Measurements from ENCODE around the gene CPSF2.

The CPSF2 gene

DNA sequence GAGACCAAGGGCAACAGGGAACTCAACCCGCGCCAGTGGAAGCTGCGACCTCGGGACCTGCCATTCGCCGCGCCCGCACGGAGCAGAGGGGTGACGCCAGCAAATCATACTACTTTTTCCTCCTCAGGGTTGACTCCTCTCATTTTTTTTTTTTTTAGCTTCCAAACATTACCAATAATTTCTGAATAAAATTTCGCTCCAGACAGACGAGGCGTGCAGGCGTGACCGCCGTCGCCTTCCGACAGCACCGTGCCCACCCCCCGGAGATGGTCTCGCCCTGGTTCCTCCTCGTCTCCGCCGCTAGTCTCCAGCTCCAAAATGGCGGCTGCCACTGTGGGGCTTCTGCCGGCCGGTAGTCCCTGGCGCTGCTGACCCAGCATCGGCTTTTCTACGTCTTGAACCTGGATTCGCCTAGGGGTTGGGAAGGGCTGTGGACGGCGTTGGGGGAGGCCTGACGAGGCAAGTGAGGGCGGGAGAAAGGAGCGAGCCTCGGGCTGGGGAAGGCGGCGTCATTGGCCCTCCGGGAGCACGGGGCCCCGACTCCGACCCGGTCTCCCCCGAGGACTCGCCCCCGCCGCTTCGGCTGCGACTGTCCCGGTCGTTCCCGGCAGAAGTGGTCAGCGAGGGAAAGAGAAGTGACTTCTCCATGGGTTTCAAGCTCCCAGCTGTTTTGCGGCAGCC lies at the start of gene CPSF2, which contains the start of gene NDUFB1:
Gene CPSF2, plus strand, starts transcription at position 300 of the 681 bp plus-strand sequence. CDS start 9,016 bp downstream, outside the sequence.
Gene NDUFB1, minus strand, starts transcription at position 37 of the 681 bp plus-strand sequence. CDS start 4,069 bp downstream, outside the sequence.
- DNase-seq, result peak; percentile 81

- no peak for DNase-seq
Observed at GRCh38 chr14:92074555-92074954, 47.2 kb upstream of the CPSF2 start.

GRCh38 chr14:92088494-92088893 lies 33.3 kb upstream of the CPSF2 start:
- no peak for DNase-seq

GRCh38 chr14:92093320-92093719 lies 28.4 kb upstream of the CPSF2 start:
- no peak for DNase-seq

- DNase-seq, result no peak
Observed at GRCh38 chr14:92099802-92100201, 22.0 kb upstream of the CPSF2 start.

DNA sequence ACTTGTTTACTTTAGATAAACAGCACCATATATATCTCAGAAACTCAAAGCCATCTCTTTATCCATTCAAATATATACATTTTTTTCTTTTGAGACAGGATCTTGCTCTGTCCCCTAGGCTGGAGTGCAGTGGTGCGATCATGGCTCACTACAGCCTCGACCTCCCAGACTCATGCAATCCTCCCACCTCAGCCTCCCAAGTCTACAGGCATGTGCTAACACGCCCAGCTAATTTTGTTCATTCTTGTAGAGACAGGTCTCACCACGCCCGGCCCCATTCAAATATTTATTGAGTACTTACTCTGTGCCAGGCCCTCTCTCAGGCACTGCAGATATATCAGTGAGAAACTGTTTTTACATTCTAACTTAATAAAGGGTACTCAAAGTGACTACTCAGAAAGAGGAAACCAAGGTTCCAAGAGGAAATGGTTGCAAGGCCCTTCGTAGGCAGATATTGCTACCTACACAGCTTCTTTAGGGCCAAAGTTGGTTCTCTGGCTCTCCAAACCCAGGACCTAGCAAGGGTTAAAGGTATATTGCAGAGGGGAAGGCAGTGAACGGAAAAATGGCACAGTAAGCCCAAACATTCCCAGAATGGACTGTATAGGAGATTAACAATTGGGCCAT lies 18.3 kb upstream of the CPSF2 start:
- DNase-seq, result no peak

DNA sequence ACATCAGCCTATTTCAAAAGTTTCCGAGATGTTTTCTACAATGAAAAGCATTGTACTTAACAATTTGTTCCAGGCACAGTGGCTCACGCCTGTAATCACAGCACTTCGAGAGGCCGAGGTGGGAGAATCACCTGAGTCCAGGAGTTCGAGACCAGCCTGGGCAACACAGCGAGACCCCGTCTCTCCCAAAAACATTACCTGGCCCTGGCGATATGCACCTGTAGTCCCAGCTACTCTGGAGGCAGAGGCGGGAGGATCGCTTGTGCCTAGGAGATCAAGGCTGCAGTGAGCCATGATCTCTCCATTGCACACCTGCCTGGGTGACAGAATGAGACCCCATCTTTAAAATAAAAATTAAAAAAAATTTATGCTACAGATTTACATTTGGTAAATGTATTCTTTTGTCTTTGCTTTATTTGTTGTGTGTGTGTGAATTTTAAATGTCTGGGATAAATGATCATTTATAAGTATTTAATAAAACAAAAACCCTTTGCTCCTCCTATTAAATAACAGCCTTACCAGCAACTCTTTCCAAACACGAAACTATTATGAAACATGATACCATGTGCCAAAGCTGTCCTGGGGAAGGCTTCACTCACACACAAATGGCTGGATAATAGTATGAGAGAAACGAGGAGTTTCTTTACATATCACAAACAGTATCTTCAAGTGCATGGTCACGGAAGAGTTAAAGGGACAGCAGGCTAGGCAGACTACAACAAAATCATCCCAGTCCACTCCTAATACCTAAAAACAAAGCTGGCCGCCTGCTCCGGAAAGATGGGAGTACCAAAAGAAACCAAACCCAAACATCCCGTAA lies 16.5 kb upstream of the CPSF2 start:
- DNase-seq, result no peak

- peak; percentile 19 for DNase-seq
Observed at GRCh38 chr14:92105893-92106142, 16.0 kb upstream of the CPSF2 start.

DNA sequence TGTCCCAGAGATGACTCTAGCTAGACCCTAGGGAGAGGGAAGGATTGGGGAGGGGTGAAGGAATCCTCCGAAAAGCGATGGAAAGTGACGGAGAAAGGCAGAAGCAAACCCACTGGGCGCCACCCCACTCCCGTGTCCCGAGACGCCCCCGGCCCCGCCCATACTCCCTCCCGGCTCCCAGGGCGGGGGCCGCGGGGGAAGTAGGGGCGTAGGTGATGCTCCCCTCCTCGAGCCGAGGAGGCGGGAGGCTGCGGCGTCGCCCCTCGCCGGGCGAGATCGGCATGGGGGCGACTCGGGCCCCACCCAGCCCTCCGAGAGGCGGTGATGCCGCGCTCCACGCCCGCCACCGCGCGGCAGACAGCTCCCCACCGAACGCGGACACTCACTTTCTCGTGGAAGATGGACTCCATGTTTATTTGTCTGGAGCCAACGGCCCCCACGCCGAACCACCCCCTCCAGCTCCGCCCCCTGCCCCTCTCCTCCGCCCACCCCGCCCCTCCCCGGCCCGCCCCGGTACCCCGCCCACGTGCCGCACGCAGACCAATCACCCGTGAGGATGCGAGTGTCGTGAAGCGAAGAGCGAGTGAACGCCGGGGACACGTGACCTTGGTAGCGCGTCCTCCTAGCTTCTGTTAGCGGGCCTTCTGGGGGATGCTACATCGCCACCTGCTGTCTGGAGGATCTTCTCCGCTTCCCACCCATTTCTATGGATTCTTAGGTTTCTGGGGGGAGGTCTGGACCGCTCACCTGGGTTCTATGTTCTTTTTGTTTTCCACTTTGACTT lies 15.4 kb upstream of the CPSF2 start, which contains the start of gene ATXN3:
Gene ATXN3, minus strand, starts transcription at position 440 of the 784 bp plus-strand sequence. Its CDS starts 30 bp downstream, at position 410.
- DNase-seq, result peak; percentile 98

DNA sequence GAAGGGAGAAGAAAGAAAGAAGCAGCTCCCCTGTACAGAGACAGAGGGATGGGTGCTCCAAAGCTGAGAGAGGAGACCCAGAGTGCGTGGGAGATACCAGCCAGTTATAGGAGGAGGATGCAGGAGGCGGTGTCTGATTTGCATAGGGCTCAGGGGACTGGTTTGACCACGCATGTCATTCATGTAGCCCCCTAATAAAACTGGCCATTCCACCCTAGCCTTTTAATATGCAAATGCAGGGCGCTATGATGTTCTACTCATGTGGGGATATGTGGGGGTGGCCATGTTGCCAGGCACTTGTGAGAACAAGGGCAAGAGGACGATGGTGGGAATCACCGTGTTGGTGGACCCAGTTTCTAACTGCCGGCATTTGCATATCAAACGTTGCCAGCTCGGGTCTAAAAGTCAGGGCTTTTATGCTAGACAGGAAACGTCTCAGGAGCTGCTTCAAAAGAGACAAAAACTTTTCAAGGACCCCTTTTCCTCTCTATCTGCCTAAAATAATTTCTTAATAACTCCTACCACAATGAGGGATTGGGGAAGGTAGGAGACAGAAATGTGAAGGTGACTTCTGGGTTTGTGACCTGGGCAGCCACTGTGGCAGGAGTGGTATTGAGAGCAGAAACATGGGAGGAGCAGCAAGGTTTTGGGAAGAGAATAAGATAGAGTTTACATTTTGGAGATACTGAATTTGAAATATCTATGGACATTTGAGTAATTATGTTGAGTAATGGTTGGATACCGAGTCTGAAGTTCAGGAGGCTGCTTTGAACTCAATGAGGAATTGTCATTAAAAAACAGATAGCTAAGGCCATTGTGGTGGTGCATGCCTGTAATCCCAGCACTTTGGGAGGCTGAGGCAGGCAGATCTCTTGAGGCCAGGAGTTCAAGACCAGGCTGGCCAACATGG lies 13.2 kb upstream of the CPSF2 start:
- DNase-seq, result peak; percentile 10

DNA sequence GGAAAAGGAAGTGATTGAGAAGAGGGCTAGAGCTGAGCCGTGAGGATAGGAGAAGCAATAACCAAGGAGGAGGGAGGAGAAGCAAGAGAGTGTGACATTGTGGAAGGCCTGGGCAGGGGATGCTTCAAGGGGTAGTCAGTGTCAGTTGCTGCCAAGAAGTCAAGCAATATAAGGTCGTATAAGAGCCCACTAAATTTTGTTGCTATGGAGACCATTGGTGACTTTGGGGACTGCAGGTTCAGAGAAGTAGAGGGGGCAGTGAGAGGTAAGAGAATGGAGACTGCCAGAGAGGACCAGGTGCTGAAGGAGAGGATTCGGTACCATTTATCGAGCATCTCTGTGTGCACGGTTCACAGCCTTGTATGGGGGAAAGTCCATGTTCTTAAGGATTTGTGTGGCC lies 12.3 kb upstream of the CPSF2 start:
- no peak for DNase-seq

GRCh38 chr14:92121207-92121669 lies 531 bp upstream of the CPSF2 start:
- DNase-seq, result no peak

GRCh38 chr14:92122351-92122677 lies 545 bp downstream of the CPSF2 start:
- DNase-seq, result peak; percentile 1

DNA sequence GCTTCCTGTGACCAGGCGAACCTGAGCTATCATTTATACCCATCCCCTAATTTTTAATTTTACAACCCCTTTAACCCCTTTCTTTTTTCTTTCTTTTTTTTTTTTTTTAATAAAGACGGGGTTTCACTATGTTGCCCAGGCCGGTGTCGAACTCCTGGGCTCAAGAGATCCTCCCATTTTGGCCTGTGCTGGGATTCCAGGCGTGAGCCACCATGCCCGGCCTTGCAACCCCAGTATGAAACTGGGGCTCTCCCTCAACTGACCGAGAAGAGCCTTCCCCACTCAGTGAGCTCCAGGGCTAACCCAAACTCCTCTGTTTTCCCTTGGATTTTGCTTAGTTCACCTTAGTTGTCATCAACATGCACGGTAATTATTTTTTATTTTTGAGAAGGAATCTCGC lies 992 bp downstream of the CPSF2 start:
- DNase-seq, result no peak

DNA sequence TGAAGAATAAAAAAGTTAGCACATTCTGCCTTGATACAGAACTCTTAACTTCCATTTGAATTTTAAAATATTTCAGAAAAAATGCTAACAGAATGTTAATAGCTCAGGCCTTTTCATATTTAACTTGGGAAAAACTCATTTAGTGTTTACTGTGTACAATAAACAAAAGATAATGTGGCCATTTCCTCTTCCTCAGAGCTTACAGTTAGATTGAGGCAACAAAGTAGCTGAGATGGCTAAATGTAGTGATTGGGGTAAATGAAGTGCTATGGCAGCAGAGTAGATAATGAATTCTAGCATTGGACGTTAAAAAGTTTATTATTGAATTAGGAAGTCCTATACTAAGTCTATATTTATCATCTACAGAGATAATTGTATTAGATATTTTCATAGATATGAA lies 12.7 kb downstream of the CPSF2 start:
- DNase-seq, result no peak

DNA sequence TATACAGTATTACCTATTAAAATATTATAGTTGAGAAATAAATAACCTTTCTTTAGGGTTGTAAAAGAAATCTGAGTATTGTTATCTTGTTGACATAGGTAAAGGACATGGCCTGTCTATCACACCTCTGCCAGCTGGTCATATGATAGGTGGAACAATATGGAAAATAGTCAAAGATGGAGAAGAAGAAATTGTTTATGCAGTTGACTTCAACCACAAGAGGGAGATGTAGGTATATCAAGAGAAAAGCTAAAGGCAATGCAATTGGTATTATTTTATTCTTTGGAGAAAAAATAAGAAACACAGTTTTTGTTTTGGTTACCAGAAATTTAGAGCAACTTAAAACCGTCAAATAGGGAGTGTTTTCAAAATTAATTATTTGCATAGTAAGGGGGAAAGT lies 13.5 kb downstream of the CPSF2 start:
- peak; percentile 19 for DNase-seq

- no peak for DNase-seq
Observed at GRCh38 chr14:92143309-92143708, 21.5 kb downstream of the CPSF2 start.

DNA sequence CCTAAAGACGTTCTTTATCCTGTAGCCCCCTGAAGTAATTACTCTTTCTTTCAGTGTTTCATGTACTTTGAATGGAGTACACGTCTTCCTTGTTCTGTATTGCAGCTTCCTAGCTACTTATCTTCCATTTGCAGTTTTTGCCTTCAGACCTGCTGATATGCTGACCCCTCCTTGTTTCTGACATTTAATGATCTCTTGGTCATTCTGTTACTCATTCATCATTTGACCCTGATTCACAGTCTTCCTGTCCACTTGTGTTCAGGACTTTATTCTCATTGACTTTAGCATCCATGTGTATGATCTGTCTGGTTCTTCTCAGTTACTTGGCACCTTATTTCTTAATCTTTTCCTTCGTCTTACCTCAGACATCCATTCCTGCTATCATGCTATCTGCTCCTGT lies 22.2 kb downstream of the CPSF2 start:
- DNase-seq, result no peak

GRCh38 chr14:92144708-92145107 lies 22.9 kb downstream of the CPSF2 start:
- DNase-seq, result no peak

DNA sequence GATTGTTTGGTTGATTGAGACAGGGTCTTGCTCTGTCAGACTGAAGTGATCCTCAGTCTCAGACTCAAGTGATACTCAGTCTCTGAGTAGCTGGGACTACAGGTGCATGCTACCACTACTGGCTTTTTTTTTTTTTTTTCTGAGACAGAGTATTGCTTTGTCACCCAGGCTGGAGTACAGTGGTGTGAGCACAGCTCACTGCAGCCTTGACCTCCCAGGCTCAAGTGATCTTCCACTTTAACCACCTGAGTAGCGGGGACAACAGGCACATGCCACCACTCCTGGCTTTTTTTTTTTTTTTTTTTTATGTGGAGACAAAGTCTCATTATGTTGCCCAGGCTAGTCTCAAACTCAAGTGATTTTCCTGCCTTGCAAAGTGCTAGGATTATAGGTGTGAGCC lies 31.8 kb downstream of the CPSF2 start:
- DNase-seq, result no peak

GRCh38 chr14:92154283-92154942 lies 32.6 kb downstream of the CPSF2 start:
- DNase-seq, result no peak
